Activated CD4-positive, alpha-beta T cell treated with anti-CD3 and anti-CD28 coated beads for 48 hours (primary cell): ENCODE measurements around the gene SHC2.
A peak's percentile ranks its signal among the peaks of the same experiment; 100 is the strongest.
"Not testable (repeated sequence)": the region's sequence is repeated elsewhere in the genome, so short reads cannot be mapped to it uniquely, and the experiment has no call there.

ENCODE experiments used
- DNase-seq: peaks from one replicate; pipeline ENCODE4 v3.0.0-alpha.2; 2020

The SHC2 gene

GRCh38 chr19:405121-405965, 55.5 kb downstream of the SHC2 start:
- no peak for DNase-seq

DNA sequence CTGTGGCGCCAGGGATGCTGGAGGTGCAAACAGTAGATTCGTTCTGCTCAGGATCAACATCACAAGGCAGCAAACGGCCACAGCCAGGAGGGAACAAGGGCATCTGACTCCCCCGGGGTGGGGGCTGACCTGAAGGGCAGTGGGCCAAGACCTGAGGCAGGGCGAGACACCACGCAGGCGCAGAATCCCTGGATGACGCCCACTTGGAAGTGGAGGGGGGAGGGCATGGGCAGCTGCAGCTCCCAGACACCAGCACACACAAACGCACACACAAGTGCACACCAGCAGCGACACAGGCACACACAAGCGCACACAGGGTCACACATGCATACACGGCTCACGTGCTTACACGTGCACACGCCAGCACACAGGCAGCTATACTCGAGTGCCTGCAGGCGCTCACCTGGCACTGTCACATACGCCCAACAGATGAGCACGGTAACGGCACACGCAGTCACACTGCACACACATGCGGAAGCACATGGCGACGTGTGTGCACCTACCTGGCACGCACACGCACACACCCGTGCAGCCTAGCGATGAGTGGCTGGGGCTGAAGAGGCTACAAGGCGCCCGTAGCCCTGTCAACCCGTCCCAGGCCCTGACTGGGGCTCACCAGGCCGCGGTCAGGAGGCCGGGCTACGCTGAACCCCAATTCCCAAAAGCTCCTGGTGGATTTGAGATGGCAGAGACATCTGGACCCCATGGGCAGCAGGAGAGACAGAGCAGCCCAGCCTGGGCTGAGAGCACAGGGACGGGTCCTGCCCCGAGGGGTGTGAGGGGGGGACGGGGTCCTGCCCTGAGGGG, 57.4 kb downstream of the SHC2 start:
- no peak for DNase-seq

- DNase-seq: no peak
Observed at GRCh38 chr19:402786-403185, 58.0 kb downstream of the SHC2 start.

- DNase-seq: no peak
Observed at GRCh38 chr19:401866-402511, 58.8 kb downstream of the SHC2 start.

DNA sequence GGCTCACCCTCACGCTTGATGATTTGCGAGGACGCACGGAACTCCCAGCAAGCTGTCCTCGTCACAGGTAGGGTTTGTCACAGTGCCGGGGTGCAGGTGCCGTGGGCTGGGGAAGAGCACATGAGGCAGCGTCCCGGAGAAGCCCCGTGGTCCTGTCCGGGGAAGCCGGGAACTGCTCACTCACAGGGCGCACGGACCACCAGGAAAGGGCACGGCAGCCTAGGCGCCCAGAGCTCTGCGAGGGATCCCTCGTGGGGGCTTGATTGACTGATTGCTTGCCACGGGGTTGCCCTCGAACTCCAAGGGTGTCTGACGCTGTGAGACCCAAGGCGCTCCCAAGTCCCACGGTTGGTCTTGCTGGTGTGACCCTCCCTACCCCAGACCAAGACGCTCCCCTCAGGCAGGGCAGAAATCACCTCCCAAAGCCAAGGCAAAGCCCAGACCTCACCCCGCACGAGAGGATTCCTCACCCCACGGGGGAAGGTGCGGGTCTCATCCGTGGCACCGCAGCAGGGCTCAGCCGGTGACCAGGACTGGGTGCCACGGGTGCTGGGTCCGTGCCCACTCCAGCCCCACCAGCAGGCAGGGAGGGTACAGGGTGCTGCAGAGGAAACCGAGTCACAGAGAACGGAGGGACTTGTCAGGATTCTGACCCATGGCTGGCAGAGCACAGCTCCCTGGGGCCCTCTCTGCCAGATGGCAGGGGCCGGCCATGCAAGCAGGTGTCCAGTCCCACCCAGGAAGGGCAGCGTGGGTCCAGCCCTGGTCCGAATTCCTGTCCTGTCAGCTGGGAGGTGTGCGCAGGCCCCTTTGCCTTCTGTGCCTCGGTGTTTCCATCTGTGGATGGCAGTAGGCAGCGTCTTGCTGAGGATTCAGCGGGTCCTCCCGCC, 59.6 kb downstream of the SHC2 start:
- no peak for DNase-seq

DNA sequence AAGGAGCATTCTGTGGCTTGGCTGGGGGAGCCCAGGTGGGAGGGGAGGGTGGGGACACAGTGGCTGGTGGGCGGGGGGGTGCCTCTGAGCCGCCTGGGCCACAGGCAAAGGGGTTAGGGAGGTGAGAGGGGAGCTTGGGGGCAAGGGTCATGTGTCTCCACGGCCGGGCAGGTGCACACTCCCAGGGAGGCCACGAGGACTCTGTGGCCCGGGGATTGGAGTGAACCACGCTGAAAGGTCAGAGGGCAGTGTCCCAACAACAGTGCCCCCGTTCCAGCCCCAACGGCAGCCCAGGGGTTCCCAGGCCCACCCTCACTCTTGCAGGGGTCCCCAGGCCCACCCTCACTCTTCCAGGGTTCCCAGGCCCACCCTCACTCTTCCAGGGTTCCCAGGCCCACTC, 61.5 kb downstream of the SHC2 start:
- no peak for DNase-seq

GRCh38 chr19:398719-399118, 62.1 kb downstream of the SHC2 start:
- DNase-seq: no peak

- no peak for DNase-seq
Observed at GRCh38 chr19:397941-398706, 62.7 kb downstream of the SHC2 start.

DNA sequence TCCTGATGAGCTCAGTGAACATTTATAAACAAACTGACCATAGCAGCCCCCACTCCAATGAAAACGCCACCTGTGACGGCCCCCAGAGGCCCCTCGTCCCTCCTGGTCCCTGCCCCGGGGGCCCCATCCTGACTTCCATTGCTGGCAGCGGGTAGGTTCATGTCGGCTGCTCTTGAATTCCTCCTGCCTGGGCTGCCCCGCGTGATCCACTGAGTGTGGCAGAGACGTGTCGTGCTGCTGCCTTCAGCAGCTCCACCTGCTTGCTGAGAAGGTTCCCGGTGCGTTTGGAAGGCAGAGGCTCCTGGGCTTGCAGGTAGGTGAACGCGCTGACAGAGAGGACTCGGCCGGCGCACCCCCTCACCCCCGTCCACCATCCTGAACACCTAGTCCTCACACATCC, 63.5 kb downstream of the SHC2 start:
- no peak for DNase-seq

GRCh38 chr19:395467-395866, 65.4 kb downstream of the SHC2 start:
- no peak for DNase-seq

DNA sequence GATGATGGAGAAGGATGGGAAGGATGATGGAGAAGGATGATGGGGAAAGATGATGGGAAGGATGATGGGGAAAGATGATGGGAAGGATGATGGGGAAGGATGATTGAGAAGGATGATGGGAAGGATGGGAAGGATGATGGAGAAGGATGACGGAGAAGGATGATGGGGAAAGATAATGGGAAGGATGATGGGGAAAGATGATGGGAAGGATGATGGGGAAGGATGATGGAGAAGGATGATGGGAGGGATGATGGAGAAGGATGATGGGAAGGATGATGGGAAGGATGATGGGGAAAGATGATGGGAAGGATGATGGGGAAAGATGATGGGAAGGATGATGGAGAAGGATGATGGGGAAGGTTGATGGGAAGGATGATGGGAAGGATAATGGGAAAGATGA, 66.0 kb downstream of the SHC2 start:
- DNase-seq: not testable (repeated sequence)

- not testable (repeated sequence) for DNase-seq
Observed at GRCh38 chr19:393560-393959, 67.3 kb downstream of the SHC2 start.

GRCh38 chr19:392375-392970, 68.4 kb downstream of the SHC2 start:
- DNase-seq: no peak

GRCh38 chr19:391726-392374, 69.0 kb downstream of the SHC2 start:
- no peak for DNase-seq

- peak; percentile 35 for DNase-seq
Observed at GRCh38 chr19:391207-391557, 69.7 kb downstream of the SHC2 start.

GRCh38 chr19:390386-391206, 70.2 kb downstream of the SHC2 start:
- DNase-seq: no peak

- DNase-seq: no peak
Observed at GRCh38 chr19:389935-390289, 70.9 kb downstream of the SHC2 start.

GRCh38 chr19:389255-389934, 71.4 kb downstream of the SHC2 start:
- DNase-seq: no peak

DNA sequence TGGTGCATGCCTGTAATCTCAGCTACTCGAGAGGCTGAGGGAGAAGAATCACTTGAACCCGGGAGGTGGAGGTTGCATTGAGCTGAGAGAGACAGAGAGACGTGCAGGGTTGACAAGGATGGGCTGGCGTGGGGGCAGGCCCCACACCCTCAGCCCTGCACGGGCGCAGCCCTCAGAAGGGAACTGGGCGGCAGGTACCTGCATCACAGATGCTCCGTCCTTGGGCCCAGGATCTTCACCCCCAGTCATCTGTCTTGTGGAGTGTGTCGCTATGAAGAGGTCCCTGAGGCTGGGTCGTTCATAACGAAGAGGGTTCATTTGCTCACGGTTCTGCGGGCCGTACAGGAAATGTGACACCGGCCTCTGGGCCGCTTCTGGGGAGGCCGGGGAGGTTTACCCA, 72.1 kb downstream of the SHC2 start:
- no peak for DNase-seq

DNA sequence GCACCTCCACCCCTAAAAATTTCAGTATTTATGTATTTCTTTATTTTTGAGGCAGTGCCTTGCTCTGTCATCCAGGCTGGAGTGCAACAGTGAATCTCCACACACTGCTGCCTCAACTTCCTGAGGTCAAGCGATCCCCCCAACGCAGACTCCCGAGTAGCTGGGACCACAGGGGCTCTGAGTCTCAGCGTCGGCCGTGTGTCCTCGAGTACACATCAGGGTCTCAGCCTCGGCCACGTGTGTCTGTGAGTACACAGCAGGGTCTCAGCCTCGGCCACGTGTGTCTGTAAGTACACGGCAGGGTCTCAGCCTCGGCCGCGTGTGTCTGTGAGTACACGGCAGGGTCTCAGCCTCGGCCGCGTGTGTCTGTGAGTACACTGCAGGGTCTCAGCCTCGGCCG, 73.1 kb downstream of the SHC2 start:
- no peak for DNase-seq
